ENCODE data around the gene SORCS2.

GRCh38 chr4:7491915-7492314, 299.6 kb downstream of the SORCS2 start:
- TF ChIP-seq POLR2AphosphoS5 (IDR thresholded peaks at IDR 0.05; ENCODE audit: borderline replicate concordance, low read depth, low read length) (no peak), EZH2 (IDR thresholded peaks at IDR 0.05) (no peak)

All from SK-N-MC (cell line).